Measurements from ENCODE around the gene NT5C3B.

GRCh38 chr17:41885733-41886132 lies 49.7 kb upstream of the NT5C3B start:
- no peak for TF ChIP-seq JUND (IDR thresholded peaks at IDR 0.05)
- TF ChIP-seq TAF1 (IDR thresholded peaks at IDR 0.05; ENCODE audit: borderline replicate concordance, low read depth, low read length): no peak
- TF ChIP-seq RFX5 (IDR thresholded peaks at IDR 0.05; ENCODE audit: low read length): no peak
- peak; percentile 37 for TF ChIP-seq CTCF (IDR thresholded peaks at IDR 0.05)
- no peak for TF ChIP-seq REST (IDR thresholded peaks at IDR 0.05; ENCODE audit: low read depth, low read length)

Measured in SK-N-SH (cell line).